Stimulated activated CD8-positive, alpha-beta memory T cell treated with anti-CD3 and anti-CD28 coated beads, Interleukin-12 subunit alpha, Interleukin-12 subunit beta, amount 100 ng/mL, for 24 hours (primary cell): ENCODE data around the gene RLN2.

Source experiments
- DNase-seq: peaks from one replicate; pipeline ENCODE4 v3.0.0-alpha.2; 2020; ENCODE audit errors: extremely low read depth

RLN2 gene

DNA sequence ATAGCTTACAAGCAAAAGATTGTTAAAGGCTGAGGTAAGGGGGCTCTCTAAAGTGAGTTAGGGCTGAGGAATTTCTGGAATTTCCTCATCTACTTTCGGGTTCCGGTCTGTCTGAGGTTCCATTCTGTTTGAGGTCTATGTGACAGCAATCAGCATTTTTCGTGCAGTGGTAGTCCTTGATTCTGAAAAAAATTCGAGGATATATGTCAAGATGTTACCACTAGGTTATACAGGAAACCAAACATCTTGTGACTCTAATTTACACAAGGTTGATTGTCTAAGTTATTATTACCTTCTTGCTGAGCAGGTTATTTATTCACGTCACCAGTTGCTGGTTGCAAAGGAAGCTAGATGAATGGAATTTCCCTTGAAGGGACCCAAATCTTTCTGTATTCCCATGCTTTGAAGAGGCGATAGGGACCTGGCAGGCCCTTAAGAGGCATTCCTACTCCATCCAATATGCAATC lies 35.2 kb downstream of the RLN2 start:
- no peak for DNase-seq

DNA sequence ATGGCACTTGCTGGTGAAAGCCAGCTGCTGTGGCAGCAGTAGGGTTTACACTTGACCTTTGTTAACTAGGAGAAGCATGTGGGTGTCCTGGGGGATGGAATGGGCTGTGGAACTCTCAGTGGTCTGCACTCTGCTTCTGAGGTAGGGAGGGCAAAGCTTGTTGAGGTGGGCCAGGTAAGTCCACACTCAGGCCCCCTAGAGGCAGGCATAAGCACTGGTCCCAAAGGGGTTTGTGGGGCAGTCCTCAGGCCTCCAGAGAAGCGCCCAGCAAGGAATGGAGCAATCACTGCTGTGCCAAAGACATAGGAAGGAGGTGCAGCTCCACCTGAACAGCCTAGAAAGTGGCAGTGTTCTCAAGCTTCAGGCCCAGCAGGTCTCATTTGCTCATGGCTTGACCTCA lies 38.6 kb downstream of the RLN2 start:
- no peak for DNase-seq

DNA sequence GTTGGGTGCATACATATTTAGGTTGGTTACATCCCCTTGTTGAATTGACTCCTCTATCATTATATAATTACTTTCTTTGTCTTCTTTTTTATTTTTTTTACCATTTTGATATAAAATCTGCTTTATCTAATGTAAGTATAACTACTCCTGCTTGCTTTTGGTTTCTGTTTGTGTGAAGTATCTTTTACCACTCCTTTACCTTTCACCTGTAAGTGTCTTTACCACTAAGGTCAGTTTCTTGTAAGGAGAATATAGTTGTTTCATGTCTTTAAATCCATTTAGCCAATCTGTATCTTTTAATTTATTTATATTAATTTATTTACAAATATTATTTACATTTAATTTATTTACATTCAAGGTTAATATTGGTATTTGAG lies 40.3 kb downstream of the RLN2 start:
- no peak for DNase-seq

DNA sequence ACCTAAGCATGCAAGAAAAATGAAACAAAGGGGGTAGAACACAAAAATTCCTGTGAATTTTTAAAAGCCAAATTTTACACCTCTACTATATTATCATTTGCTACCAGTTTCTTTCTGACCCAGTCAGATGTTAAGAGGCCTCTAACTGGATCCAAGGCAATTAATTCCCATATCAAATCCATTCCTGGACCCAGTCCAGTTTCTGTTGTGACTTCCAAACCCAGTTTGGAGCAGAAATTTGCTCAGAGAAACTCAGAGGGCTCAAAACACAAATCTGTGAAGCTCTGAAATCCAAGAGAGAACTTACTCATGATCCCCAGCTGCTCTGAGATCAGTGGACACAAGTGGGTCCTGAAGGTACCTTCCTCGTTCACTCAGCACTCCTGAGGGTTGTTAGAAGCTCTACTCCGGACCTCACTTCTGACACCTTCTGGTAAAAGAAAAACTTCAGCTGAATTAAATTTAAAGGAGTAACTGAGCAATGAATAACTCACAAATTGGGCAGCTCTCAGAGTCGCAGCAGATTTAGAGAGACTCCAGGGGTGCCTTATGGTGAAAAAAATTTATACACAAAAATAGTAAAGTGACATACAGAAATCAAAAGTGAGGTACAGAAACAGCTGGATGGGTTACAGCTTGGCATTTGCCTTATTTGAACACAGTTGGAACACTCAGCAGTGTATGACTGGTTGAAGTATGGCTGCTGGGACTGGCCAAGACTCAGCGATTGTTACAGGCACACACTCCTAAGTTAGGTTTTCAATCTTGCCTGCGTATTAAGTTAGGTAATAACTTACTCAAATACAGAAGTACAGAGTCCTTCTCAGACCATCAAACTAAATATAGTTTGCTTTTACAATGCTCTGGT lies 40.9 kb downstream of the RLN2 start:
- DNase-seq = no peak
